ES-I3 (cell line): ENCODE data around the gene MRPS7.
"Not testable (repeated sequence)": the region's sequence is repeated elsewhere in the genome, so short reads cannot be mapped to it uniquely, and the experiment has no call there.

Experiments used
- H3K36me3 ChIP-seq: 2 replicates; pipeline ENCODE4 v1.6.1; 2013; ENCODE audit warnings: mild to moderate bottlenecking, low read length, control low read depth, moderate library complexity; ENCODE audit not compliant: insufficient read depth
- H3K4me1 ChIP-seq: 2 replicates; pipeline ENCODE4 v1.6.1; 2013; ENCODE audit warnings: mild to moderate bottlenecking, control low read depth, low read length; ENCODE audit not compliant: insufficient read depth
- H3K9ac ChIP-seq: 2 replicates; pipeline ENCODE4 v1.6.1; 2013; ENCODE audit warnings: low read depth, mild to moderate bottlenecking, low read length, moderate library complexity
- H3K9me3 ChIP-seq: 2 replicates; pipeline ENCODE4 v1.6.1; 2013; ENCODE audit warnings: mild to moderate bottlenecking, low read length, moderate library complexity; ENCODE audit not compliant: control insufficient read depth, insufficient read depth

Gene MRPS7

DNA sequence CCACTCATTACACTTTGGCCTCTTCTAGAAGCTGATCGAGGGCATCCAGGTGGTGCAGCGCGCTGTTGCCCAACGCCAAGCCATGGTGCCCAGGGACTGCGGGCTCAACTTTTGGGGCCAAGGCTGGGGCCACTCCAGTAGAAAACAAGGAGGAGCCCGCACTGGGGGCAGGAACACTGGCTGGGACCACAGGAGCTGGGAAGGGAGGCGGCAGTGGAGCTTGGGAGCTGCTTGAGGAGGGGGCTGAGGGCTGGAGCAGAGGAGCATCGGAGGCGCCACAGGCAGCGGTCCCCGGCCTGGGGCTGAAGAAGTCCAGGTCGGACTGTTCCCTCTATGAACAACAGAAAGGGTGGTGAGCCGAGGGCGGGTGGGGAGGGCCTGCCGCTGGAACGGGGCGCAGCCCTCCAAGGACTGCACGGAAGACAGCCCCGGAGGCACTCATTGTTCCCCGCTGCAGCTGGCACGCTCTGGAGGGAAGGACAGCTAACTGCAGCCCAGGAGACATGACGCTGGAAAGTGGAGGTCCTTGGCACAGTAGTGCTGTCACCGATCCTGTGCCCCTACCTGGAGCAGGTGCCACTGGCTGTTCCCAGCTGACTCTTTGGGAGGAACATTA lies 21.8 kb upstream of the MRPS7 start:
- Histone ChIP-seq H3K36me3 (peaks cover 38% of the 10 kb centered on the region), H3K4me1 (no peaks in the 10 kb centered on the region; the same call in 1 of the 2 replicates), H3K9me3 (no peaks in the 10 kb centered on the region), H3K9ac (no peak overlapping the region)

DNA sequence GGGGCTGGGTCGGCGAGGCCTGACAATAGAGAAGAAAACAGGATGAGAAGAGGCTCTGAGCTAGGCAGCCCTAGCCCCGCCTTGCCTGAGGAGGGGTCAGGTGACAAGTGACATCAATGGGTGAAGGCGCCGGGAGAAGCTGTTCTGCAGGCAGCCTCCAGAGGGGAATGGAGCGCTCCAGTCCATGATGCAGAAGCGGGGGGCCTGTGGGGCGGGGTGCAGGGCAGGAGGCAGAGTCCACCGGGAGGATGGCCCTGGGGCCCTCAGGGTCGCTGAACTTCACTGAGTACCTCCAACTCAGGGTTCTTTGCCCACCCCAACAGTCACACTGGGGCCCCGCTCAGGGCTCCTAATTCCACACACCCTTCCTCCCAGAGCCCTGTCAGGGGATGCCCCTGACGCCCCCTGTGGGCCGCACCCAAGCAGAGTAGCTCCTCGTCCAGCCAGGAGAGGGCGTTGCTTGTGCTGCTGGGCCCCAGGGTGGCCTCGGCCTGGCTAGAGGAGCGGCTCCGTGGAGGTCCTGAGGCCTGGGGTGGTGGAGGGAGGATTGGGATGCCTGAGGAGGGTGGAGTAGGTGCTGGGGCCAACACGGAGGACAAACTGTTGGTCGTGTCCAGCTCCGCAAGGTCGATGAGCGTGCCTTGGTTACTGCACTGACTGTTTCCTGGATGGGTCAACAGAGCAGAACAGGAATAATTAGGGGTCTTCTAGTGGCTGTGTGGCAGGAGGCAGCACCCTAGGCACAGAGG lies 21.1 kb upstream of the MRPS7 start:
- Histone ChIP-seq H3K9me3 (no peaks in the 10 kb centered on the region), H3K9ac (no peak overlapping the region), H3K4me1 (no peaks in the 10 kb centered on the region; the same call in 1 of the 2 replicates), H3K36me3 (peaks cover 39% of the 10 kb centered on the region)

DNA sequence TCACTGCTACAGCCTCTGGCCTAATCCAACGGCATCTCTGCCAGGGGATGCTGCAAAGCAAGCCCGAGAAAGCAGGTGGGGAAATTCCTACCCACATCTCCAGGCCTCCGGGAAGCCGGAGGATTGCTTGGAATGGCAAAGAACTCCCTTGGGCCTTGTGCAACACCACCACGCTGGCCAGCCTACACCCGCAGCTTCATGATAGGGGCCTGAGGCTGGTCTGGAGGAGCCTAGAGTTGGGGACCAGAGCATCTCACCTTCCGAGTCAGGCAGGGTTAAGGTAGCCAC lies 20.6 kb upstream of the MRPS7 start:
- H3K9ac ChIP-seq = no peak overlapping the region
- H3K9me3 ChIP-seq = no peaks in the 10 kb centered on the region
- H3K36me3 ChIP-seq = peaks cover 40% of the 10 kb centered on the region
- no peaks in the 10 kb centered on the region; the same call in 1 of the 2 replicates for H3K4me1 ChIP-seq

DNA sequence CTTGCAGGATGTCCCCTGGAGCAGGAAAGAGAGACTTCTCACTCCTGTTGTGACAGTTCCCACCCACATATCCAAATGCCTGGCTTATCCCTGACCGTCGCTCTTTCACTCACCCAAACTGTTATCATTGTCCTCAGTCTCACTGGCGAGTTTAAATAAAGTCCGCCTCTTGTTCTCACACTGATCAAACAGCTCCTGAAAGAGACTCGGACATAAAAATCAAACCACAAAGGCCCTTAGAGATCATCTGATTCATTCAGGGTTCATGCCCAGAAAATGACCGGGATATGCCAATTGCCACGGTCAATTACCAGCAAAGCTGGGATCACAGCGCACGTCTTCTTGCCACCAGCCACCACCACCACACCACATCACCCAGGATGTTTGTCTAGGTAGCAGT lies 20.2 kb upstream of the MRPS7 start:
- Histone ChIP-seq H3K36me3 (peaks cover 38% of the 10 kb centered on the region), H3K9me3 (no peaks in the 10 kb centered on the region), H3K4me1 (no peaks in the 10 kb centered on the region; the same call in 1 of the 2 replicates), H3K9ac (no peak overlapping the region)

DNA sequence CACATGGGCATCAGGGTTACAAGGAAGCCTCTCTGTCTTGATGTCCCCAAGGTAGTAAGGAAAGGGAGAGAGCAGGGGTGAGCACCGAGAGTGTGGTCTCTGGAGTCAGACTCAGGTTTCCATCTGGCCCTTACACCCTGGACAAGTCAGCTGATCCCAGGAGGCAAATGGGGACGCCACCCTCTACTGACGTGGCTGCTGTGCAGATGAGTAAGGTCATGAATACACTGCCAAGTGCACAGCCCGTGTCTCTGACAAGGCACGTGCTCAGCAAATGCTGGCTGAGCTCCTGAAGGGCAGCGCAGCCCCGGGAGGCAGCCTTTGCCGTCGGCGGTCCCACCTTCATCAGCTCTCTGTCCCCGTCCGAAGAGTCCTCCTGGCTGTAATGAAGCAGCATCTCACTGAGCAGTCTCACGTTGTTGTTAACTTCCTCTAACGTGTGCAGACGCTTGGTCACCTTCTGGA lies 19.7 kb upstream of the MRPS7 start:
- Histone ChIP-seq H3K4me1 (no peaks in the 10 kb centered on the region; the same call in 1 of the 2 replicates), H3K9ac (no peak overlapping the region), H3K9me3 (no peaks in the 10 kb centered on the region), H3K36me3 (peaks cover 33% of the 10 kb centered on the region)

DNA sequence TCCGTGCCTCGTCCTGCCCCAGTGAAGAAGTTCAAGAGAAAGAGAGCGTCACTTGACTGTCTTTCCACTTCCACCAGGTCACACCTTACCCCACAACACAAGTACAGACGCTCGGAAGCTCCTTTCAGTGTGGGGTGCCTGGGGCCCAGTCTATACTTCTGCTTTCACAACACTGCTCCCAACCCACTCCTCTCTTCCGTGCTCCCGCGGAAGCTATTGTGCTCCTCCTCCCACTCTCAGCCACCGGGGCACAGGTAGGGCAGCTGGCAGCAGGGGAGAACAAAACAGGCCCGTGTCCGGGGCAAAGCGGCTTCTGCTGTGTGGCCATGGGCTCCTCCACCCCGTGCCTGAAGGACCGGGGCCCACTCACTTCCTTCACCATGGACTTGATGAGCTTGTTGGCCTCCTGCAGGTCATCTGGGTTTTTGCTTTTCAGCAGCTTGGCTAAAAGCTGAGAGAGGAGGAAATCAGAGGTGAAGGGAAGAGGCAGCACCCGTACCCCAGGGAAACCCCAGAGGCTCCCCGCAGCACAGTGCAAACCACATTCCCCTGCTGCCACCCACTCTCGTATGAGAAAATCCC lies 19.1 kb upstream of the MRPS7 start:
- Histone ChIP-seq H3K36me3 (peaks cover 32% of the 10 kb centered on the region), H3K9me3 (no peaks in the 10 kb centered on the region), H3K9ac (no peak overlapping the region), H3K4me1 (no peaks in the 10 kb centered on the region; the same call in 1 of the 2 replicates)

DNA sequence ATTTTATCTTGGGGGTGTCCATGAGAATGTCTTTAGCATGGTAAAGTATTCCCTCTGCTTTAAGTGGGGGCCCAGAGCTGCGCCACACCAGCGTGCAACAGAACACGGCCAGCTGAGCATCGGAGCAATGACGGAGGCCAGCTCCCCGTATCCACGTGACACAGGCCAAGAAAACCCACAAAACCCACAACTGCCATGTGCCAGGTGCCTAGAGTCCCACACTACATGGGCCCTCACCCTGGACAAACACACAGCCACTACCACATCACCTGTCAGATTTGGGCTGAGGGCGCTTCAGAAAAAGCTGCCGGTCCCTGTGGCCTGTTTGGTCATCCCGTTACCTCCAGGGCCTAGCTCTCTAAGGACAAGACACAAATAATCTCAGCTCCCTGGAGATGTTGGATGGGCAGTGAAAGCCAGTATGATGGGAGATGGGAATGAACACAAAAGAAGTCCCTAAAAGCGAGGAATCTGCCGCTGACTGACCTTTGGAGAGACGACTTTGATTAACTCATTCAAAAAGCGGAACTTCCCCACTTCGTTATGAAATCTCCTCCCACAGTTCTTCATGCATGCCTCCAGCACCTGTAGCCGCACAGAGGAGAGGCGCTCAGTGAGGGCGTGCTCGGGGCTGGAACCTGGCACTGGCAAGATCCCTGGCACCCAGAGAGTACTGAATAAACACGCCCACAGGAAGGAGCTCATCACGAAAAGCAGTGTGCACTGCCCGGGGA lies 17.4 kb upstream of the MRPS7 start:
- Histone ChIP-seq H3K9ac (no peak overlapping the region), H3K9me3 (no peaks in the 10 kb centered on the region), H3K4me1 (peaks cover under 1% of the 10 kb centered on the region; the same call in 1 of the 2 replicates), H3K36me3 (peaks cover 32% of the 10 kb centered on the region)

DNA sequence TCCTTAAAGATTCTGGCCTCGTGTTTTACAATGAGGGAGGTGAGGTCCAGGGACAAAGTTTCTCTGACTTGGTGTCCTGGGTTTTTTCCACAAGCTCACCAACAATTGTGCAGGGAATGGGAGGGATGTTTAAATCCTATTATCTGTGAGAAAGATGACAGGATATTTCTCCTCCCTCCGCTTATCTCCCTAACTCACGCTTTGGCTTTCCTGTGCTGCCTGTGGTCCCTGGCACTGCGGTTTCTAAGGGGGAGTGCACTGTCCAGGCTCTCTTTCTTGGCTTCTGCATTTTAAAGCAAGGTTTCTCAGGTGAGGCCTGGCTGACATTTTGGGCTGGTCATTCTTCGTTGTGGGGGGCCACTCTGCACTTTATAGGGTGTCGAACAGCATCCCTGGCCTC lies 16.7 kb upstream of the MRPS7 start:
- H3K9ac ChIP-seq = no peak overlapping the region
- H3K4me1 ChIP-seq = peaks cover 8% of the 10 kb centered on the region
- peaks cover 32% of the 10 kb centered on the region for H3K36me3 ChIP-seq
- no peaks in the 10 kb centered on the region for H3K9me3 ChIP-seq

DNA sequence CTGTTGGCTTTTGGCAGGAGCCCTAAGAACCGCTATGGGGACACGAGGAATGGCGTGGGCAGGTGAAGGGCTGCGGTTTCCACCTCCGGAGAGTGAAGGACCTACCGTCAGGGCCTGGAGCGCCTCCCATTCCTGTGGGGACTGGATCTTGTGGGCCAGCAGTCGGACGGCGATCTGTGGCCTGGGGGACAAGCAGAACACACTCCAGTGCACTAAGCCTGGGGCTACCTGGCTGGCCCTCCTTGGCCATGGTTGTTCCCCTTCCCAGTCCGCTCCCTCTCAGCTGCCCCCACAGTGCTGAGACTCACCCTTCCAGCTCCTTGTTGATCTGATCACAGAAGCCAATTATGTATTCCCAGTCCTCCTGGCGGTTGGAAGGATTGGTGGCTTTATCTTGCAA lies 15.3 kb upstream of the MRPS7 start:
- Histone ChIP-seq H3K9me3 (no peaks in the 10 kb centered on the region), H3K36me3 (peaks cover 25% of the 10 kb centered on the region), H3K9ac (no peak overlapping the region), H3K4me1 (peaks cover 20% of the 10 kb centered on the region)

DNA sequence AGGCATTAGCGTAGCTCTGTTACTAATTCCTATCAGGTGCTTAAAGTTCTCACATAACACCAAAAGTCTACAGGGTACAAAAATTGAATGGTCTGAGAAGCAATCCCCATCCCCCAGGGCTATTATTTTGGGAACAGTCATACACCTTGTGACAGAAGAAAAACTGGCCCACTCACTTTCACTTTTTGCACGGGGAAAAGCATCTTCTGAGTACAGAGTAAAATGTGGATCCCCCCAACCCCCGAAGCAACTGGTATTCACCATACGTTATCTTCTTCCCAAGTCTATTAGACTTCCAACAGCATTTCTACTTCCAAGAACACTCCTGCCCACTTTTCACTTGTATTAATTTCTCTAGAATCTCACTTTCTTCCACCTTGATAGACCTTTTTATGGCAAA lies 12.1 kb upstream of the MRPS7 start:
- H3K9ac ChIP-seq = no peak overlapping the region
- peaks cover 29% of the 10 kb centered on the region for H3K4me1 ChIP-seq
- H3K9me3 ChIP-seq = no peaks in the 10 kb centered on the region

DNA sequence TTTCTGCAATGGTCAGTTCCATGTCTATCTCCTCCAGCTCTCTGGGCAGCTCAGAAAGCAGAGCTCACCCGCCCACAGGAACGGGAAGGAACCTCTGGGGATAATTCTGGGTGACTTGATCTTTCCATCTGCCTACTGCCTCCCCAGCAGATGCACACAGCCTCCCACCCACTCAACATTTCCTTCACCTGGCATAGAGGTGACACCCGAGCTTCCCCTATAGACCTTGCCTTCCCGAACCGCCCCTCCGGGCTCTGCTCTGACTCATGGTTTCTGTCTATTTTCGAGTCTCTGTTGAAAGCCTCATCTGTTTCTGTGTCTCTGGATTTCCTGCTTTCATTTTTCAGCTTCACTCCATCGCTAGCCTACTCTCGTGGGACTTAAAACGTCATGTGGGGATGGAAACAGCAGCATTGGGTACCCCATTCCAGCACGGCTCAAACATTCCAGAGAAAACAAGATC lies 11.6 kb upstream of the MRPS7 start:
- peaks cover 9% of the 10 kb centered on the region for H3K36me3 ChIP-seq
- no peaks in the 10 kb centered on the region for H3K9me3 ChIP-seq
- H3K9ac ChIP-seq = no peak overlapping the region
- H3K4me1 ChIP-seq = peaks cover 29% of the 10 kb centered on the region

More for the DNA sequence above, 12.1 kb upstream of the MRPS7 start:
- H3K36me3 ChIP-seq = peaks cover 13% of the 10 kb centered on the region

DNA sequence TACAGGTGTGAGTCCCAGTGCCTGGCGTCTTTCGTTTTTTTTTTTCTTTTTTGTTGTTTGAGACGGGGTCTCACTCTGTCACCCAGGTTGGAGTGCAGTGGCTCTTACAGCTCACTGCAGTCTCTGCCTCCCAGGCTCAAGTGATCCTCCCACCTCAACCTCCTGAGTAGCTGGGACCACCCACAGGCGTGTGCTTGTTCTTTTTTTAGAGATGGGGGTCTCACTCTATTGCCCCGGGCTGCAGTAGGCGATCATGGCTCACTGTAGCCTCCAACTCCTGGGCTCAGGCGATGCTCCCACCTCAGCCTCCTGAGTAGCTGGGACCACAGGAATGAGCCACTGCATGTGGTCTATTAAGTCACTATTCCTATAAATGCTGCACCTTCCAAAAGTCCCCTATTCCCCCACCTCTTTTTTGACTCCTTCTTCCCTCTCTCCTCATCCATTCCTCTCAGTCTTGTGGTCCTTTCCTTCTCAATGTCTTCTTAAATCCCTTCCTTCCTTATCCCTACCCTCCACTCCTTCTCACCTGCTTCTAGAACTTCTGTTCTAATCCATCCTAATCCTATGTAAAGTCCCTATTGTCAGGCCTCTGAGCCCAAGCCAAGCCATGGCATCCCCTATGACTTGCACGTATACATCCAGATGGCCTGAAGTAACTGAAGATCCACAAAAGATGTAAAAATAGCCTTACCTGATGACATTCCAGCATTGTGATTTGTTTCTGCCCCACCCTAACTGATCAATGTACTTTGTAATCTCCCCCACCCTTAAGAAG lies 9.5 kb upstream of the MRPS7 start:
- Histone ChIP-seq H3K36me3 (no peaks in the 10 kb centered on the region), H3K4me1 (peaks cover 29% of the 10 kb centered on the region), H3K9ac (no peak overlapping the region), H3K9me3 (no peaks in the 10 kb centered on the region)

DNA sequence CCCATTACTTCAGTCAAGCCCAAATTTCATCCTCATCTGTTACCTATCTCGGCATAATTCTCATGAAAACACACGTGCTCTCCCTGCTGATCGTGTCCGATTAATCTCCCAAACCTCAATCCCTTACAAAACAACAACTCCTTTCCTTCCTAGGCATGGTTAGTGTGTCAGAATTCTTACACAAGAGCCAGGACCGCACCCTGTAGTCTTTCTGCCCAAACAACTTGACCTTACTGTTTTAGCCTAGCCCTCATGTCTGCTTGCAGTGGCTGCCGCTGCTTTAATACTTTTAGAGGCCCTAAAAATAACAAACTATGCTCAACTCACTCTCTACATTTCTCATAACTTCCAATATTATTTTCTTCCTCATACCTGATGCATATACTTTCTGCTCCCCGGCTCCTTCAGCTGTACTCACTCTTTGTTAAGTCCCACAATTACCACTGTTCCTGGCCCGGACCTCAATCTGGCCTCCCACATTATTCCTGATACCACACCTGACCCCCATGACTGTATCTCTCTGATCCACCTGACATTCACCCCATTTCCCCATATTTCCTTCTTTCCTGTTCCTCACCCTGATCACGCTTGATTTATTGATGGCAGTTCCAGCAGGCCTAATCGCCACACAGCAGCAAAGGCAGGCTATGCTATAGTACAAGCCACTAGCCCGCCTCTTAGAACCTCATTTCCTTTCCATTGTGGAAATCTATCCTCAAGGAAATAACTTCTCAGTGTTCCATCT lies 5.6 kb upstream of the MRPS7 start:
- H3K4me1 ChIP-seq = peaks cover 25% of the 10 kb centered on the region
- not testable (repeated sequence) for H3K9me3 ChIP-seq, H3K36me3 ChIP-seq, H3K9ac ChIP-seq
